ENCODE measurements around the gene LDLRAD3. TPM values are rescaled to one million over a fixed set of nuclear protein-coding genes. Genes with fewer than 3 reads are reported as not detected.

LDLRAD3 gene
- total RNA-seq, 4 donors from 2014 or later: 0.37 to 43.2 (median 3.7) TPM

GRCh38 chr11:35932681-35933319, 11.1 kb upstream of the LDLRAD3 start:
- H3K9me3 ChIP-seq: no peaks in the 10 kb centered on the region
- TF ChIP-seq POLR2AphosphoS5 (IDR thresholded peaks at IDR 0.05) (no peak), EP300 (IDR thresholded peaks at IDR 0.05; ENCODE audit: low read depth) (no peak), POLR2A (IDR thresholded peaks at IDR 0.05) (no peak)
- TF ChIP-seq, protein P1, sequence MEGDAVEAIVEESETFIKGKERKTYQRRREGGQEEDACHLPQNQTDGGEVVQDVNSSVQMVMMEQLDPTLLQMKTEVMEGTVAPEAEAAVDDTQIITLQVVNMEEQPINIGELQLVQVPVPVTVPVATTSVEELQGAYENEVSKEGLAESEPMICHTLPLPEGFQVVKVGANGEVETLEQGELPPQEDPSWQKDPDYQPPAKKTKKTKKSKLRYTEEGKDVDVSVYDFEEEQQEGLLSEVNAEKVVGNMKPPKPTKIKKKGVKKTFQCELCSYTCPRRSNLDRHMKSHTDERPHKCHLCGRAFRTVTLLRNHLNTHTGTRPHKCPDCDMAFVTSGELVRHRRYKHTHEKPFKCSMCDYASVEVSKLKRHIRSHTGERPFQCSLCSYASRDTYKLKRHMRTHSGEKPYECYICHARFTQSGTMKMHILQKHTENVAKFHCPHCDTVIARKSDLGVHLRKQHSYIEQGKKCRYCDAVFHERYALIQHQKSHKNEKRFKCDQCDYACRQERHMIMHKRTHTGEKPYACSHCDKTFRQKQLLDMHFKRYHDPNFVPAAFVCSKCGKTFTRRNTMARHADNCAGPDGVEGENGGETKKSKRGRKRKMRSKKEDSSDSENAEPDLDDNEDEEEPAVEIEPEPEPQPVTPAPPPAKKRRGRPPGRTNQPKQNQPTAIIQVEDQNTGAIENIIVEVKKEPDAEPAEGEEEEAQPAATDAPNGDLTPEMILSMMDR (IDR thresholded peaks at IDR 0.05): no peak
- no peak for DNase-seq
- intact Hi-C loops (cut with DNase I; ENCODE audit: low total_unique reads): no loop called here
- WGBS, 2 donors (ENCODE audit: low coverage in 1 of 2): 64 to 69% methylated on average over 5 of the region's 5 CpGs
- no peaks in the 10 kb centered on the region for H3K4me1 ChIP-seq
- in situ Hi-C loops (cut with MboI; ENCODE audit: low pct_ligation_motif_present in 1 of 4, low pct_unique_long_range_greater_than_20kb in 1 of 4, low sequenced_read_pairs in 3 of 4): no loop called here
- H3K27me3 ChIP-seq: peaks cover 3% of the 10 kb centered on the region
- no peak overlapping the region for H3K27ac ChIP-seq
- no peak overlapping the region for H3K4me3 ChIP-seq
- no peaks in the 10 kb centered on the region for H3K36me3 ChIP-seq

DNA sequence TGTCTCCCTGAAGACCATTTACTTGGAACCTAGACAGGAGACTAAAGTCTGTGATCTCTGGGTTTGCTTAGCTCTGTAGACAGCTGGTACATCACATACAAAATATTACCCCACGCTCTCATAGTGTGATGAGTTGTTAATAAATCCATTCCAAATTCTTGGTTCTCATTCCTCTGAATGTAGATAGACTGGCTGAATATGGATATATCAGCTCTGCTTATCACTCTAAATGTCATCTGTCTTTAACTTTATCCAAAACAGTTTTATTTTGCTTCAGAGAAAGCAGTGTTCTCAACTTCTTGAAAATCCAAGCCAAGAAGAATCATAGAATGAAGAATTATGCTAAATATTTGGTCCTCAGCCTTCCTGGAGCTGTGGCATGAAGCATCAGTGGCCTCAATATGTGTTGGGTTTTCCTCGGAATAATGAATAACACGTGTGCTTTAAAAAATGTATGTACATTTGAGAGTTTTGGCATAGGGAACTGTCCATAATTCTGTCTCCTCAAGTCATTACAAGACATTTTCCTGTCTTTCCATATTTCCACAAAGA, 10.5 kb upstream of the LDLRAD3 start:
- H3K27ac ChIP-seq: no peak overlapping the region
- H3K27me3 ChIP-seq: no peaks in the 10 kb centered on the region
- TF ChIP-seq EP300 (IDR thresholded peaks at IDR 0.05; ENCODE audit: low read depth) (no peak), POLR2A (IDR thresholded peaks at IDR 0.05) (no peak), POLR2AphosphoS5 (IDR thresholded peaks at IDR 0.05) (no peak)
- TF ChIP-seq, protein P1 (IDR thresholded peaks at IDR 0.05): no peak
- DNase-seq: no peak
- no peaks in the 10 kb centered on the region for H3K4me1 ChIP-seq
- H3K36me3 ChIP-seq: no peaks in the 10 kb centered on the region
- intact Hi-C loops (cut with DNase I; ENCODE audit: low total_unique reads) (no loop called here), in situ Hi-C loops (cut with MboI; ENCODE audit: low pct_ligation_motif_present in 1 of 4, low pct_unique_long_range_greater_than_20kb in 1 of 4, low sequenced_read_pairs in 3 of 4) (no loop called here)
- no peak overlapping the region for H3K4me3 ChIP-seq
- H3K9me3 ChIP-seq: no peaks in the 10 kb centered on the region
- 71 to 80% methylated on average over 2 to 3 of the region's 3 CpGs for WGBS, 2 donors (ENCODE audit: low coverage in 1 of 2)

DNA sequence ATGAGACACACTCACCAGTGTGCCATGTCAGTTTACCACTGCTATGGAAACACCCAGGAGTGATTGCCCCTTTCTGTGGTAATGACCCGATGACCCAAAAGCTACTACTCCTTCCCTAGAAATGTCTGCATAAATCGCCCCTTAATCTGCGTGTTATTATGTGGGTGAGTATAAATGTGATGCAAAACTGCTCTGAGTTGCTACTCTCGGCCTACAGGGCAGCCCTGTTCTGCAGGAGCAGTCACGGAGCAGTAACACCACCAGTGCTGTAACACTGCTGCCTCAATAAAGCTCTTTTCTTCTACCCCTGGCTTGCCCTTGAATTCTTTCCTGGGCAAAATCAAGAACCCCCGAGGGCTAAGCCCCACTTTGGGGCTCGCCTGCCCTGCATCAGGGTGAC, 9.6 kb upstream of the LDLRAD3 start:
- Histone ChIP-seq H3K9me3 (no peaks in the 10 kb centered on the region), H3K4me3 (no peak overlapping the region), H3K4me1 (no peaks in the 10 kb centered on the region), H3K36me3 (no peaks in the 10 kb centered on the region), H3K27me3 (no peaks in the 10 kb centered on the region), H3K27ac (no peak overlapping the region)
- 56 to 71% methylated on average over 3 to 7 of the region's 7 CpGs for WGBS, 2 donors (ENCODE audit: low coverage in 1 of 2)
- in situ Hi-C loops (cut with MboI; ENCODE audit: low pct_ligation_motif_present in 1 of 4, low pct_unique_long_range_greater_than_20kb in 1 of 4, low sequenced_read_pairs in 3 of 4) (no loop called here), intact Hi-C loops (cut with DNase I; ENCODE audit: low total_unique reads) (no loop called here)
- TF ChIP-seq POLR2A (IDR thresholded peaks at IDR 0.05) (no peak), EP300 (IDR thresholded peaks at IDR 0.05; ENCODE audit: low read depth) (no peak), POLR2AphosphoS5 (IDR thresholded peaks at IDR 0.05) (no peak)
- TF ChIP-seq, protein P1 (IDR thresholded peaks at IDR 0.05): no peak
- DNase-seq: no peak

DNA sequence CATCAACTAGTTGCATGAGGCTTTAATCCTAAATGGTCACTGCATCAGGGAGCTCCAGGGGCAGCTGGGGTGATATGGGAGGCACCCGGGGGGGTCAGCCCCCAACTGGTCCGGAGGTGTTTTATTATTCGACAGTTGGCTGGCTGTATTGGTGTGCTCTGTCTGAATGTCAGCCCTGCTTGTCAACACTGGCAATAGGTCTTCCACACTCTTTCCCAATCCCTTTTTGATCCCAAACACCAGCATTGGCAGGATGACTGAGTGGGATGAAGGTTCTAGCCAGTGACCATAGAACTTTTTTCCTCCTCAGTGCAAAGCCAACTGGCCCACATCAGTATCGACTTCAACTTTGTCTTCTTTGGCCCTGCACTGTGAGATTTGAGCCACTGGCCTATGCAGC, 8.9 kb upstream of the LDLRAD3 start:
- DNase-seq: no peak
- Histone ChIP-seq H3K4me1 (no peaks in the 10 kb centered on the region), H3K36me3 (no peaks in the 10 kb centered on the region), H3K27ac (no peak overlapping the region), H3K27me3 (no peaks in the 10 kb centered on the region), H3K9me3 (no peaks in the 10 kb centered on the region), H3K4me3 (no peak overlapping the region)
- 70 to 100% methylated on average over 2 to 4 of the region's 4 CpGs for WGBS, 2 donors (ENCODE audit: low coverage in 1 of 2)
- in situ Hi-C loops (cut with MboI; ENCODE audit: low pct_ligation_motif_present in 1 of 4, low pct_unique_long_range_greater_than_20kb in 1 of 4, low sequenced_read_pairs in 3 of 4): no loop called here
- intact Hi-C loops (cut with DNase I; ENCODE audit: low total_unique reads): no loop called here
- TF ChIP-seq, protein P1 (IDR thresholded peaks at IDR 0.05): no peak
- TF ChIP-seq POLR2A (IDR thresholded peaks at IDR 0.05): no peak
- TF ChIP-seq POLR2AphosphoS5 (IDR thresholded peaks at IDR 0.05): no peak
- no peak for TF ChIP-seq EP300 (IDR thresholded peaks at IDR 0.05; ENCODE audit: low read depth)
